Measurements from ENCODE around the gene PARP11.

- TF ChIP-seq, protein P1, sequence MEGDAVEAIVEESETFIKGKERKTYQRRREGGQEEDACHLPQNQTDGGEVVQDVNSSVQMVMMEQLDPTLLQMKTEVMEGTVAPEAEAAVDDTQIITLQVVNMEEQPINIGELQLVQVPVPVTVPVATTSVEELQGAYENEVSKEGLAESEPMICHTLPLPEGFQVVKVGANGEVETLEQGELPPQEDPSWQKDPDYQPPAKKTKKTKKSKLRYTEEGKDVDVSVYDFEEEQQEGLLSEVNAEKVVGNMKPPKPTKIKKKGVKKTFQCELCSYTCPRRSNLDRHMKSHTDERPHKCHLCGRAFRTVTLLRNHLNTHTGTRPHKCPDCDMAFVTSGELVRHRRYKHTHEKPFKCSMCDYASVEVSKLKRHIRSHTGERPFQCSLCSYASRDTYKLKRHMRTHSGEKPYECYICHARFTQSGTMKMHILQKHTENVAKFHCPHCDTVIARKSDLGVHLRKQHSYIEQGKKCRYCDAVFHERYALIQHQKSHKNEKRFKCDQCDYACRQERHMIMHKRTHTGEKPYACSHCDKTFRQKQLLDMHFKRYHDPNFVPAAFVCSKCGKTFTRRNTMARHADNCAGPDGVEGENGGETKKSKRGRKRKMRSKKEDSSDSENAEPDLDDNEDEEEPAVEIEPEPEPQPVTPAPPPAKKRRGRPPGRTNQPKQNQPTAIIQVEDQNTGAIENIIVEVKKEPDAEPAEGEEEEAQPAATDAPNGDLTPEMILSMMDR (IDR thresholded peaks at IDR 0.05; ENCODE audit: low read depth, low read length, missing input control), result peak; percentile 88
- TF ChIP-seq RAD21 (IDR thresholded peaks at IDR 0.05), result peak; percentile 97
- no peak for TF ChIP-seq TAF1 (conservative IDR thresholded peaks at IDR 0.05)
- TF ChIP-seq, protein P2, sequence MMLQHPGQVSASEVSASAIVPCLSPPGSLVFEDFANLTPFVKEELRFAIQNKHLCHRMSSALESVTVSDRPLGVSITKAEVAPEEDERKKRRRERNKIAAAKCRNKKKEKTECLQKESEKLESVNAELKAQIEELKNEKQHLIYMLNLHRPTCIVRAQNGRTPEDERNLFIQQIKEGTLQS (IDR thresholded peaks at IDR 0.05), result no peak
- no peak for TF ChIP-seq GABPA (IDR thresholded peaks at IDR 0.05 in 1 of 2, conservative IDR thresholded peaks at IDR 0.05 in 1 of 2)
- TF ChIP-seq MAX (IDR thresholded peaks at IDR 0.05), result no peak
- peak; percentile 14 for TF ChIP-seq NR2F2 (IDR thresholded peaks at IDR 0.05)
- TF ChIP-seq HNF4A (conservative IDR thresholded peaks at IDR 0.05), result peak; percentile 14 to 31
- TF ChIP-seq EGR1 (IDR thresholded peaks at IDR 0.05; ENCODE audit: low read depth in 2 of 2), result no peak
- no peak for TF ChIP-seq FOXA1 (IDR thresholded peaks at IDR 0.05)
- no peak for TF ChIP-seq SP1 (IDR thresholded peaks at IDR 0.05)
- TF ChIP-seq JUND (IDR thresholded peaks at IDR 0.05), result no peak
- no peak for TF ChIP-seq ZBTB33 (IDR thresholded peaks at IDR 0.05)
- no peak for TF ChIP-seq YY1 (IDR thresholded peaks at IDR 0.05)
These were observed 69.2 kb downstream of the PARP11 start for GRCh38 chr12:3803865-3804472.

Data from liver (tissue), 3 donors.